Heart left ventricle (tissue), 16 donors: ENCODE data around the gene CTSH. TPM values are rescaled to one million over a fixed set of nuclear protein-coding genes. Genes with fewer than 3 reads are reported as not detected.

ENCODE experiments used
- ATAC-seq, 4 donors: fragments of 200-7000 bp; cut with Tn5 transposase; one replicate each; pipeline ENCODE4 v1.9.1; 2020 to 2022; ENCODE audit warnings: moderate library complexity in 4 of 4, mild to moderate bottlenecking in 3 of 4, moderate number of reproducible peaks in 1 of 4
- DNase-seq, 5 donors: peaks; one replicate each; pipeline ENCODE4 v3.0.0-alpha.2; 2020
- H3K27ac ChIP-seq, 12 donors: fragments of 200-600 bp; sonication (generic) in 4 of 12; one replicate each; pipeline versions ENCODE4 v1.5.0 to v1.8.0; 2016 to 2022; ENCODE audit warnings: mild to moderate bottlenecking in 2 of 12
- H3K27me3 ChIP-seq, 9 donors: fragments of 200-600 bp; sonication (generic) in 2 of 9; one replicate each; pipeline versions ENCODE4 v1.5.1 to v1.8.0; 2016 to 2022; ENCODE audit warnings: mild to moderate bottlenecking in 3 of 9
- H3K36me3 ChIP-seq, 9 donors: fragments of 200-600 bp; sonication (generic) in 2 of 9; one replicate each; pipeline versions ENCODE4 v1.5.0 to v1.8.0; 2018 to 2022; ENCODE audit warnings: mild to moderate bottlenecking in 2 of 9
- H3K4me1 ChIP-seq, 12 donors: fragments of 200-600 bp; sonication (generic) in 4 of 12; one replicate each; pipeline versions ENCODE4 v1.5.0 to v1.8.0; 2016 to 2022; ENCODE audit warnings: mild to moderate bottlenecking in 3 of 12
- H3K4me3 ChIP-seq, 12 donors: fragments of 200-600 bp; sonication (generic) in 4 of 12; one replicate each; pipeline versions ENCODE4 v1.5.0 to v1.8.0; 2017 to 2022; ENCODE audit warnings: mild to moderate bottlenecking in 9 of 12, moderate library complexity in 4 of 12
- H3K9me3 ChIP-seq, 12 donors: fragments of 200-600 bp; sonication (generic) in 4 of 12; one replicate each; pipeline versions ENCODE4 v1.5.0 to v1.8.0; 2016 to 2022; ENCODE audit warnings: mild to moderate bottlenecking in 1 of 12
- CTCF ChIP-seq, 12 donors: fragments of 200-600 bp; sonication (generic) in 4 of 12; IDR thresholded peaks; one replicate each; pipeline versions ENCODE4 v1.5.0 to v1.8.0; 2018 to 2022; ENCODE audit warnings: antibody characterized with exemption in 12 of 12, mild to moderate bottlenecking in 5 of 12
- POLR2A ChIP-seq, 2 donors: fragments of 450-650 bp; IDR thresholded peaks; one replicate each; pipeline ENCODE4 v1.6.1; 2017; ENCODE audit warnings: antibody characterized with exemption in 2 of 2, mild to moderate bottlenecking in 2 of 2, moderate library complexity in 2 of 2
- WGBS, 4 donors: extraction: QIAGEN DNeasy Blood & Tissue Kit in 2 of 4; methylation state at CpG; one replicate each; pipeline versions ENCODE4 v1.1.5 to v1.1.7; 2013 to 2018; 5-methylcytosine and 5-hydroxymethylcytosine counted together
- intact Hi-C, 10 donors: fragments of 100-400 bp; cut with DNase I; formaldehyde crosslinking; loops; one replicate each; pipeline versions ENCODE4 v1.11.1 to v1.14.2; 2022
- polyA plus RNA-seq, 2 donors: library from polyadenylated mRNA; stranded (reverse); fragments of 200-250 nt; gene quantifications; one replicate each; pipeline ENCODE4 v1.2.3, GENCODE V29; 2013
- total RNA-seq, 9 donors: library from RNA; depleted of rRNA in 2 of 9; stranded (reverse); fragments of >200 nt in 2 of 9; fragmentation: NEBNext Ultra II Directional in 3 of 9; extraction: Animal tissue kit (Norgen Biotek cat#: 25700) in 3 of 9; gene quantifications; one replicate each; pipeline versions ENCODE4 v1.1.0 to v1.2.4, GENCODE V29; 2016 to 2023
- donor health status: ischemic (EF 13 %, LVEDD 7.1; RV severe dilation, severe dysfunction).
- donor health status: healthy with polysubstance abuse.
- donor health status: DM: no; HTN: yes; CAD: no.
- donor health status: DM: no; HTN: no; CAD: no.
- donor health status: ischemic (EF 25% LVEDD 6.9; RV normal size, moderate dysfunction).
- donor health status: ischemic (EF 25% LVEDD 5.7; RV mildly dilated, moderate dysfunction).
- donor health status: healthy.
- donor health status: DM: yes; HTN: yes; CAD: no.
- donor health status: ischemic (EF 35%, LVEDD 5.7; RV mildly dilated, moderate dysfunction).
- donor health status: nonischemic (EF 11% LVEDD 7.7; RV severe dilation, severe dysfunction).
- donor health status: DM: yes; HTN: yes; CAD: no.
- donor health status: PGD.
- donor health status: ischemic (EF 29% LVEDD 5.4; RV normal size, mild dysfunction).
- donor health status: nonischemic (EF 23%, LVEDD 6.1; RV moderate dilation, normal function).

The CTSH gene
- total and polyA plus RNA-seq, 11 donors: 27.8 to 165 (median 82.4) TPM

DNA sequence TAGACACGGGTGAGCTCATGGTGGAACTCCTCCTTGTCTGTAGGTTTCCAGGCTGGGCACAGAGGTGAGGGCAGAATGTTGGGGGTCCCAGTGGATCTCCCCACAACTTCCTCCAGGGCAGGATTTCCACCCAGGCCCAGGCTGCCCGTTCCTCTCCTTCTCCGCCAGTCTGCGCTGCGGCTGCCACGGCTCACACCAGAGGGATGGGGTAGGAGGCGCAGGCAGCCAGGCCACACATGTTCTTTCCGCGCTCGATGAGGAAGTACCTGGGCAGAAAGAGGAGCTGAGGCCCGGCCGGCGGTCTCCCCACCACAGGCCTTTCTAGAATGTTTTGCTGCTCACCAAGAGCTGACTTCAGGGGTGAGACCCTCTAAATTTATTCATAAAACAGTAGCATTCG is 22.9 kb downstream of the CTSH start:
- ATAC-seq (no peak), DNase-seq (no peak)
- Histone ChIP-seq H3K27me3 (no peaks in the 10 kb centered on the region), H3K36me3 (peaks cover 0 to 92% (median 78%) of the 10 kb centered on the region in 9 donors), H3K4me3 (no peak overlapping the region), H3K4me1 (peaks cover 0 to 5% (median 0%) of the 10 kb centered on the region in 12 donors), H3K9me3 (no peaks in the 10 kb centered on the region), H3K27ac (no peak overlapping the region)
- no peak for TF ChIP-seq POLR2A (IDR thresholded peaks at IDR 0.05)
- TF ChIP-seq CTCF (IDR thresholded peaks at IDR 0.05): no peak
- 87 to 95% (median 91%) methylated on average over 14 of the region's 14 CpGs for WGBS, 4 donors
- intact Hi-C loops: no loop called here

DNA sequence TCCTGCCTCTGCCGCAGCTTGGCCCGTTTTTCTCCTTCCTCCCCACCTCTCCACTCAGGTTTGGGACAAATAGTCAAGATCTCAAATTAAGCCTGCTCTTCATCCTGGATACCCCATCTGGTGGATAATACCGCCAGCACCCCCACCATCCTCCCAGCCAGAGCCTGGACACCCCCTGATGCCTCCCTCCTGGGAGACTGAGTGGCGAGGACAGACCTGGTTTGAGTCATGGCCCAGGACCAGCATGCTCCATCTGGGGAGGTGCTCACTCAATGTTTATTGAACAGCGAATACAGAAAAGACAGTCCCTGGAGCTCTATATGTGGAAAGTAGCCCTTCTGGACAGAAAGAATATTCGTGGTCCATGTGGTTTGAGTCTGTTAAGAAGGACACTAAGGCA is 23.3 kb downstream of the CTSH start:
- H3K9me3 ChIP-seq: no peaks in the 10 kb centered on the region
- H3K27me3 ChIP-seq: no peaks in the 10 kb centered on the region
- H3K27ac ChIP-seq: no peak overlapping the region
- intact Hi-C loops: no loop called here
- TF ChIP-seq CTCF (IDR thresholded peaks at IDR 0.05): no peak
- no peak for TF ChIP-seq POLR2A (IDR thresholded peaks at IDR 0.05)
- H3K36me3 ChIP-seq: peaks cover 0 to 91% (median 75%) of the 10 kb centered on the region in 9 donors
- ATAC-seq (no peak), DNase-seq (no peak)
- 79 to 90% (median 84%) methylated on average over 6 of the region's 6 CpGs for WGBS, 4 donors
- H3K4me1 ChIP-seq: peaks cover 0 to 9% (median 0%) of the 10 kb centered on the region in 12 donors
- no peak overlapping the region for H3K4me3 ChIP-seq

GRCh38 chr15:78917888-78918287 is 27.0 kb downstream of the CTSH start:
- H3K27me3 ChIP-seq: no peaks in the 10 kb centered on the region
- H3K36me3 ChIP-seq: peaks cover 0 to 76% (median 57%) of the 10 kb centered on the region in 9 donors
- ATAC-seq (no peak), DNase-seq (no peak)
- H3K27ac ChIP-seq: peak overlapping the region in 1 of 12 donors; percentile 82
- no peak overlapping the region for H3K4me3 ChIP-seq
- TF ChIP-seq CTCF (IDR thresholded peaks at IDR 0.05): no peak
- TF ChIP-seq POLR2A (IDR thresholded peaks at IDR 0.05): no peak
- H3K4me1 ChIP-seq: peaks cover 0 to 42% (median 23%) of the 10 kb centered on the region in 12 donors
- intact Hi-C loops: loop anchor here in 2 of 10 donors (10.0 kb wide), 2 partner anchors 67 to 267 kb away; no protein-coding TSS in a partner anchor
- WGBS, 4 donors: 87 to 94% (median 89%) methylated on average over 2 to 4 of the region's 4 CpGs
- no peaks in the 10 kb centered on the region for H3K9me3 ChIP-seq

DNA sequence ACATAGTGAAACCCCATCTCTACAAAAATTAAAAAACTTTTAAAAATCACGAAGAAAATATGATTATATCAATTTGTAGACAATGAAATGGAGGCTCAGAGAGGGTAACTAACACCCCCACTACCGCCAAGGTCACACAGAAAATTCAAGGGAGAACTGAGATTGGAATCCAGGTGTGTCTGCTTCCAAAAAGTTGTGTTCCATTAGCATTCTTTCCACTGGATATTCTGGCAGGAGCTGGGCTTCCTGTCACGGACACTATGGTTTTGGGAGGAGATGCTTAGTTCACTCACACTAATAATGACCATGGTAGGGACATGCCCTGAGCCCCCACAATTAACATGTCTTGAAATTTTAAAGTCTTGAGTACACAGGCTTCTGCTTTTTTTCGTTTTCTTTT is 28.8 kb downstream of the CTSH start:
- no peak for ATAC-seq
- Histone ChIP-seq H3K27ac (peak overlapping the region in 2 of 12 donors; percentile 75 to 82), H3K27me3 (no peaks in the 10 kb centered on the region), H3K36me3 (peaks cover 0 to 76% (median 57%) of the 10 kb centered on the region in 9 donors), H3K9me3 (no peaks in the 10 kb centered on the region), H3K4me3 (no peak overlapping the region), H3K4me1 (peaks cover 0 to 57% (median 23%) of the 10 kb centered on the region in 12 donors)
- intact Hi-C loops: loop anchor here in 2 of 10 donors (10.0 kb wide), 2 partner anchors 69 to 269 kb away; no protein-coding TSS in a partner anchor
- TF ChIP-seq POLR2A (IDR thresholded peaks at IDR 0.05): no peak
- no peak for TF ChIP-seq CTCF (IDR thresholded peaks at IDR 0.05)
- DNase-seq: no peak
- WGBS, 4 donors: 75 to 85% (median 82%) methylated on average over 4 of the region's 4 CpGs
